Naive thymus-derived CD8-positive, alpha-beta T cell (primary cell): ENCODE measurements around the gene TLNRD1. TPM values are rescaled to one million over a fixed set of nuclear protein-coding genes. Genes with fewer than 3 reads are reported as not detected.

Experiments
- ATAC-seq, 2 donors: fragments of 150-1000 bp; cut with Tn5 transposase in 1 of 2; sonication (Bioruptor Pico), chemical (Tn5 transposase) in 1 of 2; 1 replicate in 1 of 2; 2 replicates in 1 of 2; pipeline ENCODE4 v1.10.0; 2021; ENCODE audit warnings: mild to moderate bottlenecking in 2 of 2, moderate library complexity in 2 of 2
- POLR2A ChIA-PET: fragments of 350-600 bp; sonication (Branson Sonifier 250); formaldehyde crosslinking; loops from one replicate; lab custom pipeline; 2021; ENCODE audit warnings: antibody characterized with exemption; lab: Charles Lee
- DNase-seq, 10 donors: peaks; one replicate each; pipeline versions ENCODE4 v3.0.0 to v3.0.0-alpha.2; 2020 to 2022
- H3K27ac Mint-ChIP-seq, 10 donors: one replicate each; pipeline ENCODE4 v1.8.0; 2020 to 2022; ENCODE audit warnings: mild to moderate bottlenecking in 10 of 10, mixed read lengths in 10 of 10, moderate library complexity in 4 of 10, inconsistent platforms in 1 of 10
- H3K27me3 Mint-ChIP-seq, 5 donors: one replicate each; pipeline ENCODE4 v1.8.0; 2021 to 2022; ENCODE audit warnings: mixed read lengths in 5 of 5
- H3K36me3 Mint-ChIP-seq, 3 donors: one replicate each; pipeline ENCODE4 v1.8.0; 2020 to 2022; ENCODE audit warnings: mixed read lengths in 3 of 3, mild to moderate bottlenecking in 2 of 3, inconsistent platforms in 1 of 3
- H3K4me1 Mint-ChIP-seq, 4 donors: one replicate each; pipeline ENCODE4 v1.8.0; 2021 to 2022; ENCODE audit warnings: mixed read lengths in 4 of 4
- H3K4me3 Mint-ChIP-seq, 10 donors: one replicate each; pipeline ENCODE4 v1.8.0; 2020 to 2022; ENCODE audit warnings: mild to moderate bottlenecking in 10 of 10, mixed read lengths in 10 of 10, moderate library complexity in 6 of 10, inconsistent platforms in 1 of 10
- H3K9me3 Mint-ChIP-seq, 9 donors: one replicate each; pipeline ENCODE4 v1.8.0; 2020 to 2022; ENCODE audit warnings: mixed read lengths in 9 of 9, mild to moderate bottlenecking in 3 of 9, inconsistent platforms in 1 of 9, moderate library complexity in 1 of 9
- microRNA-seq: library from miRNA; unstranded; fragments of <30 nt; microRNA quantifications from one replicate; pipeline ENCODE4 v1.2.0, GENCODE V29; 2022; ENCODE audit warnings: borderline microRNAs expressed
- polyA plus RNA-seq, 3 donors: library from polyadenylated mRNA; unstranded; fragments of 300-500 nt; fragmentation: Illumina TruSeq; gene quantifications; one replicate each; pipeline ENCODE4 v1.2.3, GENCODE V29; 2021
- total RNA-seq, 8 experiments: library from RNA in 2 of 8; stranded (reverse) in 2 of 8; gene quantifications; one replicate each; pipeline ENCODE4 v1.2.3 and lab custom pipeline; 2021 to 2026

The TLNRD1 gene
- total and polyA plus RNA-seq, 5 experiments from 2014 or later = 2.2 to 19.6 (median 2.9) TPM

DNA sequence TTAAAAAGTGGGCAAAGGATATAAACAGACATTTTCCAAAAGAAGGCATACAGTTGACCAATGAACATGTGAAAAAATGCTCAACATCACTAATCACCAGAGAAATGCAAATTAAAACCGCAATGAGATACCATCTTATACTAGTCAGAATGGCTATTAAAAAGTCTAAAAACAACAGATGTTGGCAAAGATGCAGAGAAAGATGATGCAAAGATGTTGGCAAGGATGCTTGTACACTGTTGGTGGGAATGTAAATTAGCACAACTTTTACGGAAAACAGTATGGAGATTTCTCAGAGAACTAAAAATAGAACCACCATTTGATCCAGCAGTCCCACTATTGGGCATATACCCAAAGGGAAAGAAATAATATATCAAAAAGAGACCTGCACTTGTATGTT is 53.5 kb downstream of the TLNRD1 start:
- ATAC-seq = no peak
- Mint-ChIP-seq H3K27me3 (peaks cover 0 to 8% (median 0%) of the 10 kb centered on the region in 5 donors), H3K27ac (no peak overlapping the region), H3K36me3 (peaks cover 0 to 5% (median 0%) of the 10 kb centered on the region in 3 donors), H3K9me3 (no peaks in the 10 kb centered on the region), H3K4me3 (no peak overlapping the region), H3K4me1 (peaks cover 0 to 5% (median 0%) of the 10 kb centered on the region in 4 donors)
- POLR2A ChIA-PET = no interaction called here
- no peak for DNase-seq

Small RNAs within 50 kb of the gene (microRNA-seq; reads per million reads assigned to microRNA genes)
- not detected for gene MIR4514

Other genes starting within 250 kb of the TLNRD1 start
- gene CEMIP, start 221.6 kb upstream of the TLNRD1 start, total RNA-seq = not detected
- under 1 TPM in 1 of 3 donors, not detected in 2; 0.13 TPM for gene CEMIP, start 221.6 kb upstream of the TLNRD1 start, polyA plus RNA-seq
- 10 to 100 TPM; 30.5 to 30.7 TPM for gene MESD, start 11.1 kb upstream of the TLNRD1 start, total RNA-seq
- 10 to 100 TPM; 21.3 to 30.7 (median 22.5) TPM for gene MESD, start 11.1 kb upstream of the TLNRD1 start, polyA plus RNA-seq
- gene CFAP161, start 133.3 kb downstream of the TLNRD1 start, total RNA-seq = under 1 TPM in 1 of 2 experiments, not detected in 1; 0.21 TPM
- not detected for gene CFAP161, start 133.3 kb downstream of the TLNRD1 start, polyA plus RNA-seq
- 100 to 1,000 TPM; 395 to 415 TPM for gene IL16, start 196.0 kb downstream of the TLNRD1 start, total RNA-seq
- gene IL16, start 196.0 kb downstream of the TLNRD1 start, polyA plus RNA-seq = 100 to 1,000 TPM; 193 to 428 (median 311) TPM